Gastrocnemius medialis (tissue), 4 donors: Measurements from ENCODE around the gene SDC1. TPM values are rescaled to one million over a fixed set of nuclear protein-coding genes. Genes with fewer than 3 reads are reported as not detected.

Experiments
- ATAC-seq, 2 donors: fragments of 150-250 bp; one replicate each; pipeline ENCODE4 v1.9.1; 2016
- DNase-seq, 2 donors: peaks; one replicate each; pipeline ENCODE4 v3.0.0-alpha.2; 2019
- H3K27ac ChIP-seq, 4 donors: fragments of 200-600 bp; sonication (generic); 1 replicate in 1 of 4; 2 replicates in 3 of 4; pipeline ENCODE4 v1.5.1; 2016 to 2018; ENCODE audit warnings: mild to moderate bottlenecking in 2 of 4, moderate library complexity in 1 of 4
- H3K27me3 ChIP-seq, 3 donors: fragments of 200-600 bp; sonication (generic) in 2 of 3; 1 replicate in 1 of 3; 2 replicates in 2 of 3; pipeline versions ENCODE4 v1.5.1 to v1.6.0; 2016 to 2019; ENCODE audit warnings: mild to moderate bottlenecking in 1 of 3, moderate library complexity in 1 of 3
- H3K36me3 ChIP-seq, 2 donors: fragments of 200-600 bp; sonication (generic) in 1 of 2; one replicate each; pipeline ENCODE4 v1.5.1; 2017 to 2018
- H3K4me1 ChIP-seq, 2 donors: fragments of 200-600 bp; sonication (generic) in 1 of 2; one replicate each; pipeline ENCODE4 v1.5.1; 2016 to 2017; ENCODE audit warnings: mild to moderate bottlenecking in 2 of 2
- H3K4me3 ChIP-seq, 4 donors: fragments of 200-600 bp; sonication (generic) in 3 of 4; 1 replicate in 1 of 4; 2 replicates in 3 of 4; pipeline ENCODE4 v1.5.1; 2016 to 2019; ENCODE audit warnings: mild to moderate bottlenecking in 2 of 4
- H3K9me3 ChIP-seq, 3 donors: fragments of 200-600 bp; sonication (generic) in 2 of 3; 1 replicate in 1 of 3; 2 replicates in 2 of 3; pipeline ENCODE4 v1.5.1; 2016 to 2019
- POLR2A ChIP-seq, 2 donors: fragments of 450-650 bp; IDR thresholded peaks; one replicate each; pipeline ENCODE4 v1.6.1; 2017; ENCODE audit warnings: antibody characterized with exemption in 2 of 2, mild to moderate bottlenecking in 2 of 2, moderate library complexity in 2 of 2
- in situ Hi-C, 4 donors: fragments of 200-750 bp; cut with MboI; loops; one replicate each; pipeline versions ENCODE4 v1.15.0 to v1.8.0; 2017; ENCODE audit warnings: low sequenced_read_pairs in 4 of 4
- intact Hi-C: fragments of 100-400 bp; cut with DNase I; formaldehyde crosslinking; loops from one replicate; pipeline ENCODE4 v1.15.1; 2023; ENCODE audit warnings: low total_unique reads
- total RNA-seq, 4 donors: library from RNA; depleted of rRNA; stranded (reverse); fragments of >200 nt; gene quantifications; one replicate each; pipeline versions ENCODE4 v1.1.0 to v1.2.3, GENCODE V29; 2016
- TF ChIP-seq, protein P1 (sequence below), 5 experiments: fragments of 450-650 bp in 3 of 5; fragments of 200-600 bp in 2 of 5; sonication (generic) in 2 of 5; IDR thresholded peaks in 4 of 5; conservative IDR thresholded peaks in 1 of 5; 1 replicate in 4 of 5; 2 replicates in 1 of 5; pipeline ENCODE4 v1.5.1; 2016 to 2019; ENCODE audit warnings: antibody characterized with exemption in 5 of 5, mild to moderate bottlenecking in 3 of 5, moderate library complexity in 3 of 5

Gene SDC1
- total RNA-seq, 4 donors from 2014 or later: 0.41 to 1.2 (median 1.2) TPM; not detected in 1

- no peak for ATAC-seq
- Histone ChIP-seq H3K27me3 (no peaks in the 10 kb centered on the region), H3K9me3 (no peaks in the 10 kb centered on the region), H3K27ac (no peak overlapping the region), H3K4me3 (no peak overlapping the region), H3K36me3 (no peaks in the 10 kb centered on the region), H3K4me1 (no peaks in the 10 kb centered on the region)
- TF ChIP-seq, protein P1, sequence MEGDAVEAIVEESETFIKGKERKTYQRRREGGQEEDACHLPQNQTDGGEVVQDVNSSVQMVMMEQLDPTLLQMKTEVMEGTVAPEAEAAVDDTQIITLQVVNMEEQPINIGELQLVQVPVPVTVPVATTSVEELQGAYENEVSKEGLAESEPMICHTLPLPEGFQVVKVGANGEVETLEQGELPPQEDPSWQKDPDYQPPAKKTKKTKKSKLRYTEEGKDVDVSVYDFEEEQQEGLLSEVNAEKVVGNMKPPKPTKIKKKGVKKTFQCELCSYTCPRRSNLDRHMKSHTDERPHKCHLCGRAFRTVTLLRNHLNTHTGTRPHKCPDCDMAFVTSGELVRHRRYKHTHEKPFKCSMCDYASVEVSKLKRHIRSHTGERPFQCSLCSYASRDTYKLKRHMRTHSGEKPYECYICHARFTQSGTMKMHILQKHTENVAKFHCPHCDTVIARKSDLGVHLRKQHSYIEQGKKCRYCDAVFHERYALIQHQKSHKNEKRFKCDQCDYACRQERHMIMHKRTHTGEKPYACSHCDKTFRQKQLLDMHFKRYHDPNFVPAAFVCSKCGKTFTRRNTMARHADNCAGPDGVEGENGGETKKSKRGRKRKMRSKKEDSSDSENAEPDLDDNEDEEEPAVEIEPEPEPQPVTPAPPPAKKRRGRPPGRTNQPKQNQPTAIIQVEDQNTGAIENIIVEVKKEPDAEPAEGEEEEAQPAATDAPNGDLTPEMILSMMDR (IDR thresholded peaks at IDR 0.05 in 4 of 5, conservative IDR thresholded peaks at IDR 0.05 in 1 of 5): no peak
- no peak for TF ChIP-seq POLR2A (IDR thresholded peaks at IDR 0.05)
- in situ Hi-C loops: no loop called here
- intact Hi-C loops: no loop called here
- DNase-seq: no peak
Measured at GRCh38 chr2:20169796-20170703, 54.9 kb downstream of the SDC1 start.

GRCh38 chr2:20168727-20169696, 55.9 kb downstream of the SDC1 start:
- ATAC-seq (no peak), DNase-seq (no peak)
- Histone ChIP-seq H3K27ac (no peak overlapping the region), H3K4me3 (no peak overlapping the region), H3K36me3 (no peaks in the 10 kb centered on the region), H3K9me3 (no peaks in the 10 kb centered on the region), H3K27me3 (no peaks in the 10 kb centered on the region), H3K4me1 (no peaks in the 10 kb centered on the region)
- TF ChIP-seq, protein P1 (IDR thresholded peaks at IDR 0.05 in 4 of 5, conservative IDR thresholded peaks at IDR 0.05 in 1 of 5): no peak
- TF ChIP-seq POLR2A (IDR thresholded peaks at IDR 0.05): no peak
- intact Hi-C loops (no loop called here), in situ Hi-C loops (no loop called here)

GRCh38 chr2:20168048-20168726, 56.7 kb downstream of the SDC1 start:
- ATAC-seq (no peak), DNase-seq (no peak)
- Histone ChIP-seq H3K4me3 (no peak overlapping the region), H3K4me1 (no peaks in the 10 kb centered on the region), H3K36me3 (no peaks in the 10 kb centered on the region), H3K27me3 (no peaks in the 10 kb centered on the region), H3K27ac (no peak overlapping the region), H3K9me3 (no peaks in the 10 kb centered on the region)
- intact Hi-C loops: no loop called here
- in situ Hi-C loops: no loop called here
- TF ChIP-seq, protein P1 (IDR thresholded peaks at IDR 0.05 in 4 of 5, conservative IDR thresholded peaks at IDR 0.05 in 1 of 5): no peak
- no peak for TF ChIP-seq POLR2A (IDR thresholded peaks at IDR 0.05)

DNA sequence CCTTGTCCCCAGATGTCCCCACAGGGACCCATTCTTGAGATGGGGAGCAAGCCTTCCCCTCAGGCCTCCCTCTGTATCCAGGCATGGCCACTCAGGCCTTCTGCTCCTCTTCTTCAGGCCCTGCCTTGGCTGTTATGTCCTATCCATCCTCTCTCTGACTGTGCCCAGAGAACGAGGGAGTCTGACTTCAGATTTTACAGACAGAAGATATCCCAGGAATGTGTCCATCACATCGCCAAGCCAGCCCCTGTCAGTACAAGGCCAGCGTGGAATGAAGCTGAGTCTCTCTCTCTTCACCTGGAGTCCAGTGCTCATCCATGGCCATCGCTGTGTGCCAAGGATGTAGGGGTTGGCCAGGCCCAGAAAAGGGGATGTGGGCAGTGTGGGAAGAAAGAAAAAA, 57.6 kb downstream of the SDC1 start:
- no peak for DNase-seq
- Histone ChIP-seq H3K4me3 (no peak overlapping the region), H3K9me3 (no peaks in the 10 kb centered on the region), H3K36me3 (no peaks in the 10 kb centered on the region), H3K27ac (no peak overlapping the region), H3K27me3 (no peaks in the 10 kb centered on the region), H3K4me1 (no peaks in the 10 kb centered on the region)
- TF ChIP-seq POLR2A (IDR thresholded peaks at IDR 0.05): no peak
- TF ChIP-seq, protein P1 (IDR thresholded peaks at IDR 0.05 in 4 of 5, conservative IDR thresholded peaks at IDR 0.05 in 1 of 5): no peak
- ATAC-seq: no peak
- in situ Hi-C loops: no loop called here
- intact Hi-C loops: no loop called here
